Fibroblast of the aortic adventitia (primary cell): Measurements from ENCODE around the gene WDR37. TPM values are rescaled to one million over a fixed set of nuclear protein-coding genes. Genes with fewer than 3 reads are reported as not detected.
"Not testable (repeated sequence)": the region's sequence is repeated elsewhere in the genome, so short reads cannot be mapped to it uniquely, and the experiment has no call there.

Experiments
- DNase-seq: peaks from one replicate; pipeline ENCODE4 v3.0.0-alpha.2; 2010; ENCODE audit warnings: low read depth
- H3K4me3 ChIP-seq: 2 replicates; pipeline ENCODE4 v1.5.1; 2011; ENCODE audit warnings: low read depth, mild to moderate bottlenecking, control low read depth, low read length, moderate library complexity
- CTCF ChIP-seq: IDR thresholded peaks from 2 replicates; pipeline ENCODE4 v1.5.1; 2011; ENCODE audit warnings: mild to moderate bottlenecking, low read length, control low read depth, inconsistent platforms; ENCODE audit not compliant: insufficient read depth
- total RNA-seq: library from RNA; depleted of rRNA; stranded (reverse); fragments of >200 nt; gene quantifications from 2 replicates; pipeline ENCODE4 v1.2.3, GENCODE V29; 2012; ENCODE audit warnings: low replicate concordance

WDR37 gene
- total RNA-seq, 1 donor: 17.0 TPM

GRCh38 chr10:1057106-1057657 is 997 bp downstream of the WDR37 start:
- TF ChIP-seq CTCF: no peak
- peak overlapping the region; percentile 96 for H3K4me3 ChIP-seq
- DNase-seq: peak; percentile 6

GRCh38 chr10:1058017-1058416 is 1.8 kb downstream of the WDR37 start:
- no peak for TF ChIP-seq CTCF
- H3K4me3 ChIP-seq: peak overlapping the region; percentile 96
- DNase-seq: no peak

- TF ChIP-seq CTCF: no peak
- DNase-seq: no peak
- no peak overlapping the region for H3K4me3 ChIP-seq
Measured at GRCh38 chr10:1059902-1060301, 3.7 kb downstream of the WDR37 start.

GRCh38 chr10:1061930-1062774 is 6.0 kb downstream of the WDR37 start:
- peak; percentile 56 for DNase-seq
- no peak overlapping the region for H3K4me3 ChIP-seq

GRCh38 chr10:1063232-1063865 is 7.2 kb downstream of the WDR37 start:
- no peak overlapping the region for H3K4me3 ChIP-seq
- no peak for DNase-seq
- no peak for TF ChIP-seq CTCF

More at GRCh38 chr10:1061930-1062774, 6.0 kb downstream of the WDR37 start:
- TF ChIP-seq CTCF: no peak

- H3K4me3 ChIP-seq: no peak overlapping the region
- no peak for TF ChIP-seq CTCF
- no peak for DNase-seq
Measured at GRCh38 chr10:1064964-1065247, 8.7 kb downstream of the WDR37 start.

GRCh38 chr10:1066734-1067133 is 10.5 kb downstream of the WDR37 start:
- not testable (repeated sequence) for DNase-seq

More at GRCh38 chr10:1066734-1067133, 10.5 kb downstream of the WDR37 start:
- H3K4me3 ChIP-seq: not testable (repeated sequence)
